HG03469 (cell line): ENCODE data around the gene SYNE1.

Experiments
- ATAC-seq: cut with Tn5 transposase; IDR thresholded peaks from one replicate; pipeline ENCODE4 v1.9.1; 2021; ENCODE audit warnings: mild to moderate bottlenecking, moderate library complexity, moderate number of reproducible peaks; ENCODE audit not compliant: unreplicated experiment

SYNE1 gene

GRCh38 chr6:152250127-152250526 is 387.0 kb downstream of the SYNE1 start:
- no peak for ATAC-seq

- ATAC-seq: no peak
Observed at GRCh38 chr6:152248980-152249379, 388.2 kb downstream of the SYNE1 start.

- ATAC-seq: no peak
Observed at GRCh38 chr6:152246554-152247337, 390.4 kb downstream of the SYNE1 start.

- no peak for ATAC-seq
Observed at GRCh38 chr6:152244998-152245630, 392.0 kb downstream of the SYNE1 start.

GRCh38 chr6:152241013-152241766 is 396.0 kb downstream of the SYNE1 start:
- ATAC-seq: no peak

GRCh38 chr6:152240436-152240835 is 396.7 kb downstream of the SYNE1 start:
- no peak for ATAC-seq

GRCh38 chr6:152236370-152237097 is 400.6 kb downstream of the SYNE1 start:
- no peak for ATAC-seq

- no peak for ATAC-seq
Observed at GRCh38 chr6:152233547-152234320, 403.4 kb downstream of the SYNE1 start.

GRCh38 chr6:152232501-152233151 is 404.5 kb downstream of the SYNE1 start:
- ATAC-seq: no peak

GRCh38 chr6:152229330-152229729 is 407.8 kb downstream of the SYNE1 start:
- ATAC-seq: no peak

- no peak for ATAC-seq
Observed at GRCh38 chr6:152226119-152226518, 411.0 kb downstream of the SYNE1 start.

GRCh38 chr6:152225241-152225934 is 411.8 kb downstream of the SYNE1 start:
- no peak for ATAC-seq

- no peak for ATAC-seq
Observed at GRCh38 chr6:152223636-152224035, 413.5 kb downstream of the SYNE1 start.

GRCh38 chr6:152221806-152222628 is 415.1 kb downstream of the SYNE1 start:
- ATAC-seq: no peak

GRCh38 chr6:152220786-152221185 is 416.4 kb downstream of the SYNE1 start:
- ATAC-seq: no peak

GRCh38 chr6:152218887-152219286 is 418.3 kb downstream of the SYNE1 start:
- ATAC-seq: no peak

- no peak for ATAC-seq
Observed at GRCh38 chr6:152212437-152212836, 424.7 kb downstream of the SYNE1 start.

GRCh38 chr6:152209211-152209610 is 428.0 kb downstream of the SYNE1 start:
- no peak for ATAC-seq
